ENCODE results near the gene CHD8.

DNA sequence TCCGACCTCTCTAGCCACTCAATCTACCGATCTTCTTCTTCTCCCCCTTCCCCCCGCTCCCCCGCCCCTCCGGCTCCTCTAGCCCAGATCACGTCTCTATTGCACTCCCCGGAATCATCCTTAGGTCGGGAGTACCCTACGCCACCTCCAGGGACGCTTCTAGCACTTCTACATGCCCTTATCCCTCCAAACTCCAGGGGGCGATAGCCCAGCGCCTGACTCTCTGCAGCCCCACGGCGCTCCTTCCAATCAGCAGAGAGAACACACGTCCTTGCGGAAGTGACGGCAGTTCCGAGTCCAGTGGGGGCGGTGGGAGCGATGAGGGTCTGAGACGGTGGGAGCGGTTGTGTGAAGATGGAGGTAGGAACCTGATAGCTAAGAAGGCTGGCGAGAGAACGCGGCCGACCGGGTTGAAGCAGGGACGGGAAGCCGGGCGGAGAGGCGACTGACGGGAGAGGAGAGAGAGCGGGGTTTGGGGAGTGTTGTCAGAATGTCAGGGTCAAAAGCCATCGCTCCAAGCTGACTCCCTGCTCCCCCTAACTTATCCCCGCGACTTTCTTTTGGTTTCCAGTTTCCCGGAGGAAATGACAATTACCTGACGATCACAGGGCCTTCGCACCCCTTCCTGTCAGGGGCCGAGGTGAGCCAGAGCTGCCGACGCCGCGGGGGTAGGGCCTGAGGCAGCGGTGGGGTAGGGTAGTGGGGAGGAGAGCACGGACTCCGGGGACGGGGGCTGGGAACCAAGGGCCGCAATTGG, 21.2 kb upstream of the CHD8 start, which contains the start of the genes RAB2B and TOX4:
- TF ChIP-seq, protein P1, sequence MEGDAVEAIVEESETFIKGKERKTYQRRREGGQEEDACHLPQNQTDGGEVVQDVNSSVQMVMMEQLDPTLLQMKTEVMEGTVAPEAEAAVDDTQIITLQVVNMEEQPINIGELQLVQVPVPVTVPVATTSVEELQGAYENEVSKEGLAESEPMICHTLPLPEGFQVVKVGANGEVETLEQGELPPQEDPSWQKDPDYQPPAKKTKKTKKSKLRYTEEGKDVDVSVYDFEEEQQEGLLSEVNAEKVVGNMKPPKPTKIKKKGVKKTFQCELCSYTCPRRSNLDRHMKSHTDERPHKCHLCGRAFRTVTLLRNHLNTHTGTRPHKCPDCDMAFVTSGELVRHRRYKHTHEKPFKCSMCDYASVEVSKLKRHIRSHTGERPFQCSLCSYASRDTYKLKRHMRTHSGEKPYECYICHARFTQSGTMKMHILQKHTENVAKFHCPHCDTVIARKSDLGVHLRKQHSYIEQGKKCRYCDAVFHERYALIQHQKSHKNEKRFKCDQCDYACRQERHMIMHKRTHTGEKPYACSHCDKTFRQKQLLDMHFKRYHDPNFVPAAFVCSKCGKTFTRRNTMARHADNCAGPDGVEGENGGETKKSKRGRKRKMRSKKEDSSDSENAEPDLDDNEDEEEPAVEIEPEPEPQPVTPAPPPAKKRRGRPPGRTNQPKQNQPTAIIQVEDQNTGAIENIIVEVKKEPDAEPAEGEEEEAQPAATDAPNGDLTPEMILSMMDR (IDR thresholded peaks at IDR 0.05; ENCODE audit: insufficient read depth, low read length) = peak; percentile 91
- TF ChIP-seq SPI1 (IDR thresholded peaks at IDR 0.05; ENCODE audit: borderline replicate concordance, low read depth) (peak; percentile 73; the same call in 1 of the 2 replicates), POLR2AphosphoS5 (IDR thresholded peaks at IDR 0.05; ENCODE audit: low read depth) (peak; percentile 67; the same call in 1 of the 2 replicates), GABPA (IDR thresholded peaks at IDR 0.05; ENCODE audit: low read depth) (peak; percentile 77)
- TF ChIP-seq, protein P2, sequence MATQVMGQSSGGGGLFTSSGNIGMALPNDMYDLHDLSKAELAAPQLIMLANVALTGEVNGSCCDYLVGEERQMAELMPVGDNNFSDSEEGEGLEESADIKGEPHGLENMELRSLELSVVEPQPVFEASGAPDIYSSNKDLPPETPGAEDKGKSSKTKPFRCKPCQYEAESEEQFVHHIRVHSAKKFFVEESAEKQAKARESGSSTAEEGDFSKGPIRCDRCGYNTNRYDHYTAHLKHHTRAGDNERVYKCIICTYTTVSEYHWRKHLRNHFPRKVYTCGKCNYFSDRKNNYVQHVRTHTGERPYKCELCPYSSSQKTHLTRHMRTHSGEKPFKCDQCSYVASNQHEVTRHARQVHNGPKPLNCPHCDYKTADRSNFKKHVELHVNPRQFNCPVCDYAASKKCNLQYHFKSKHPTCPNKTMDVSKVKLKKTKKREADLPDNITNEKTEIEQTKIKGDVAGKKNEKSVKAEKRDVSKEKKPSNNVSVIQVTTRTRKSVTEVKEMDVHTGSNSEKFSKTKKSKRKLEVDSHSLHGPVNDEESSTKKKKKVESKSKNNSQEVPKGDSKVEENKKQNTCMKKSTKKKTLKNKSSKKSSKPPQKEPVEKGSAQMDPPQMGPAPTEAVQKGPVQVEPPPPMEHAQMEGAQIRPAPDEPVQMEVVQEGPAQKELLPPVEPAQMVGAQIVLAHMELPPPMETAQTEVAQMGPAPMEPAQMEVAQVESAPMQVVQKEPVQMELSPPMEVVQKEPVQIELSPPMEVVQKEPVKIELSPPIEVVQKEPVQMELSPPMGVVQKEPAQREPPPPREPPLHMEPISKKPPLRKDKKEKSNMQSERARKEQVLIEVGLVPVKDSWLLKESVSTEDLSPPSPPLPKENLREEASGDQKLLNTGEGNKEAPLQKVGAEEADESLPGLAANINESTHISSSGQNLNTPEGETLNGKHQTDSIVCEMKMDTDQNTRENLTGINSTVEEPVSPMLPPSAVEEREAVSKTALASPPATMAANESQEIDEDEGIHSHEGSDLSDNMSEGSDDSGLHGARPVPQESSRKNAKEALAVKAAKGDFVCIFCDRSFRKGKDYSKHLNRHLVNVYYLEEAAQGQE (IDR thresholded peaks at IDR 0.05; ENCODE audit: insufficient replicate concordance, low read depth) = no peak
